Brain microvascular endothelial cell (primary cell): ENCODE measurements around the gene PLOD2.

Experiments used
- DNase-seq: peaks from one replicate; pipeline ENCODE4 v3.0.0-alpha.2; 2020
- H3K27ac ChIP-seq: fragments of 250-450 bp; sonication (Bioruptor Pico); 2 replicates; pipeline ENCODE4 v1.5.1; 2020; ENCODE audit warnings: mild to moderate bottlenecking, moderate library complexity
- H3K27me3 ChIP-seq: fragments of 250-450 bp; sonication (Bioruptor Pico); replicated peaks from 2 replicates; pipeline ENCODE4 v1.5.1; 2020; ENCODE audit warnings: mild to moderate bottlenecking
- H3K36me3 ChIP-seq: fragments of 250-450 bp; sonication (Bioruptor Pico); replicated peaks from 2 replicates; pipeline ENCODE4 v1.5.1; 2020; ENCODE audit warnings: mild to moderate bottlenecking
- H3K4me3 ChIP-seq: 2 replicates; pipeline ENCODE4 v1.5.1; 2011; ENCODE audit warnings: low read depth, mild to moderate bottlenecking, control low read depth, low read length, moderate library complexity
- CTCF ChIP-seq: IDR thresholded peaks from 2 replicates; pipeline ENCODE4 v1.5.1; 2011; ENCODE audit warnings: low read depth, mild to moderate bottlenecking, moderate library complexity, low read length, control low read depth, inconsistent platforms; ENCODE audit errors: missing control alignments
- in situ Hi-C: cut with HindIII; loops from 2 replicates; pipeline ENCODE4 v1.10.0; 2017; ENCODE audit warnings: low sequenced_read_pairs, low pct_ligation_motif_present

Gene PLOD2

GRCh38 chr3:146196789-146197188, 35.8 kb upstream of the PLOD2 start:
- H3K27ac ChIP-seq: no peak overlapping the region
- in situ Hi-C loops: no loop called here
- no peaks in the 10 kb centered on the region for H3K27me3 ChIP-seq

DNA sequence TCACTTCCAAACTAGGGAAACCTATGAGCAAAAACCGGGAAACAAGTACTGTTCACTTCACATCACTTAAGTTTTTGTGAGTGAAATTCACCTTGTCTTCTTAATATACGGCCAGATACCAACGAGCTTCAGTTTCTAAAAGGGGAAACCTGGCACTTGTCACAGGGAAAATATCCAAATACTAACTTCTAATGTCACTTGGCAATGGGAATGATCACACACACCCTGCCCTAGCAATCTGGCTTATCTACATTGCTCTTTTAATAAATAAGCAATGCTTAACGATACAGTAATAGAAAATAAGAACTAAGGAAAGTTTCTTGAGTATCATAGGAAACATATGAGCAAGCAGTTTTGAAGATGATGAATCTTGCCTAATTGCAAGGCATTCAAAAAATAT, 34.6 kb upstream of the PLOD2 start:
- no peak overlapping the region for H3K4me3 ChIP-seq
- no peak overlapping the region for H3K27ac ChIP-seq
- DNase-seq: no peak
- no peak for TF ChIP-seq CTCF
- in situ Hi-C loops: no loop called here
- H3K27me3 ChIP-seq: no peaks in the 10 kb centered on the region
- peaks cover 5% of the 10 kb centered on the region for H3K36me3 ChIP-seq

More at GRCh38 chr3:146196789-146197188, 35.8 kb upstream of the PLOD2 start:
- TF ChIP-seq CTCF: no peak
- DNase-seq: no peak
- no peak overlapping the region for H3K4me3 ChIP-seq
- H3K36me3 ChIP-seq: peaks cover 5% of the 10 kb centered on the region

GRCh38 chr3:146195030-146195429, 34.0 kb upstream of the PLOD2 start:
- Histone ChIP-seq H3K27me3 (no peaks in the 10 kb centered on the region), H3K4me3 (no peak overlapping the region), H3K27ac (no peak overlapping the region), H3K36me3 (peaks cover 5% of the 10 kb centered on the region)
- no peak for TF ChIP-seq CTCF
- in situ Hi-C loops: no loop called here
- DNase-seq: no peak

- no peak for TF ChIP-seq CTCF
- no peak overlapping the region for H3K27ac ChIP-seq
- no peaks in the 10 kb centered on the region for H3K27me3 ChIP-seq
- H3K36me3 ChIP-seq: peaks cover 5% of the 10 kb centered on the region
- in situ Hi-C loops: no loop called here
- no peak overlapping the region for H3K4me3 ChIP-seq
- DNase-seq: no peak
Measured at GRCh38 chr3:146191051-146191450, 30.1 kb upstream of the PLOD2 start.

DNA sequence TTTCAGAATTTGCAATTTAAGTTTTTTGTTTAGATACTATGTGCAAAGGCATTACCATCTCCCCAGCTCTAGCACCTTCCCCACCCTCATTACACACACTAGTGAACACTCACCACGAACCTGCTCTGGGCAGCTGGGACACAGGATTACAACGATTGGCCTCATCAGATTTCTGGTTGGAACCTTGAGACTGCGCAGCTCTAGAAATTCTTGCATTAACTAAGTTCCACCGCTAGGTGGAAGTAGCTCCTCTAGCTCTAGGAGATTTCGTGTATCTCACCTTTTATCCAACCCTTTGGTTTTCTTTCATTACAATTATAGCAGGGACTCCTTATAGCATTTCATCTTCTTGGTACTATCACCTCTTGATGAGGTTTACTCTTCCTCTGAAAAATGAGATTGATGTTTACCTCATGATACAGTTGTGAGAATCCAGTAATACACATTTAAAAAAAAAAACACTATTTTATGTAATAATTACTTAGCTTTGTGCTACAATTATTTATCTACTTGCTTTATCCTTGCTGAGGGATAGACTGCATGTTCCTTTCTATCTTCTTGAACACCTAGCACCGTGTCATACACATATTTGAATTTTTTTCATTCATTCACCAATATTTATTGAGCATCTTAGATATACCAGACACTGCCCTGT, 28.7 kb upstream of the PLOD2 start:
- Histone ChIP-seq H3K27me3 (no peaks in the 10 kb centered on the region), H3K36me3 (peaks cover 2% of the 10 kb centered on the region), H3K4me3 (no peak overlapping the region), H3K27ac (no peak overlapping the region)
- in situ Hi-C loops: no loop called here
- TF ChIP-seq CTCF: peak; percentile 75
- DNase-seq: peak; percentile 38

- in situ Hi-C loops: no loop called here
- DNase-seq: peak; percentile 40
- TF ChIP-seq CTCF: peak; percentile 69
- H3K27ac ChIP-seq: no peak overlapping the region
- no peak overlapping the region for H3K4me3 ChIP-seq
- no peaks in the 10 kb centered on the region for H3K36me3 ChIP-seq
- no peaks in the 10 kb centered on the region for H3K27me3 ChIP-seq
Measured at GRCh38 chr3:146187334-146187950, 26.5 kb upstream of the PLOD2 start.
